GM21825 (cell line): Measurements from ENCODE around the gene NME5.

Experiments used
- ATAC-seq: cut with Tn5 transposase; IDR thresholded peaks from one replicate; pipeline ENCODE4 v1.9.1; 2021; ENCODE audit warnings: mild to moderate bottlenecking, moderate library complexity; ENCODE audit not compliant: unreplicated experiment

NME5 gene

DNA sequence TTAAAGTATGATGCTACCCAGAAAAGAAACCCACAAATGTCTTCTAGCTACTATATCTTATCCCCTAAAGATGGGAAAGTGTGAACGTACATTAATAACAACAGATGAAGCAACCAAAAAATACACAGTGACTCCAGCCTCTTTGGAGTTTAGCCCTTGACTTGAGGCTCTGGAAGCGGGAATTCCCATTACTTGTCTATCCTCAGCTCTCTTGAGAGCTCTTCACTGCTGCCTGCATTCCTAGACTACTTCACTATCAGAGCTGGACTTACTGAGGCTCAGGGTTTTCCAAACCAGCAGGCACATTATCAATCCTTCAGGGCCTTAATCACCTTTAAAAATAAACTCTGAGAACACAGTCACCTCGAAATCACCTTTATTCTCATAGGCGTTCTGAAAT, 1.0 kb upstream of the NME5 start:
- ATAC-seq = no peak

GRCh38 chr5:138139781-138140090, 508 bp upstream of the NME5 start:
- no peak for ATAC-seq

- ATAC-seq = no peak
These were observed 6.7 kb downstream of the NME5 start for GRCh38 chr5:138132543-138132942.

DNA sequence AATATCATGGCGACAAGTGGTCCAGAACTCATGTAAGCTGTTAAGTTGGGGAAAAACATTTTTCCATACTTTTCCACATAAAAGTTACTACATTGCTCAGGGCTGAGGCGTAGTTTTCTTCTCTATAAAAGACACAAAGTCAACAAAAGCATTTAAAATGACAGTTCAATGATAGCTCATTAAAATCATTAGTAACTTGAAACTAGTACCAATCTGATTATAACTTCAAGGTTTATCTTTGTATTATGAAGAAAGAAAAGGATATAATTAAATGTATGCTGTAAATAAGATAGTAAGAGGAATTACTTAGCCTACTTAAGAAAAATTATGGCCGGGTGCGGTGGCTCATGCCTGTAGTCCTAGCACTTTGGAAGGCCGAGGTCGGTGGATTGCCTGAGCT, 9.9 kb downstream of the NME5 start:
- no peak for ATAC-seq

DNA sequence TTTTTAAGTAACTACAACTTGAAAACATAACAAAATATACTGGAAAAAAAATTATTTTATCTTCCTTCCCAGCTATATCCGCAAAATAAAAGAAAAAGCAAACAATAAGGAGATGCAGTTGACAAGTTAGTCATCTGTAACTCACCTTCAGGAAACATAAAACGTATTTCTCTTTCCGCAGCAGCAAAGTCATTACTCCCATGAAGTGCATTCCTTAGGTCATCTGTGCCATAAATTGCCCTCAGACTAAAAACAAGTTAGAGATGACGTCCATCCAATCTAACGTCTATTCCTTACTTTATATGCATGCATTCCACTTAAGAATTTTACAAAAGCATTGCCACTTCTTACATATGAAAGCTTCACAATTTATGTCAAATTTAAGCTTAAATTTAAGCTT, 10.9 kb downstream of the NME5 start:
- no peak for ATAC-seq

GRCh38 chr5:138115254-138115653, 24.0 kb downstream of the NME5 start:
- no peak for ATAC-seq

DNA sequence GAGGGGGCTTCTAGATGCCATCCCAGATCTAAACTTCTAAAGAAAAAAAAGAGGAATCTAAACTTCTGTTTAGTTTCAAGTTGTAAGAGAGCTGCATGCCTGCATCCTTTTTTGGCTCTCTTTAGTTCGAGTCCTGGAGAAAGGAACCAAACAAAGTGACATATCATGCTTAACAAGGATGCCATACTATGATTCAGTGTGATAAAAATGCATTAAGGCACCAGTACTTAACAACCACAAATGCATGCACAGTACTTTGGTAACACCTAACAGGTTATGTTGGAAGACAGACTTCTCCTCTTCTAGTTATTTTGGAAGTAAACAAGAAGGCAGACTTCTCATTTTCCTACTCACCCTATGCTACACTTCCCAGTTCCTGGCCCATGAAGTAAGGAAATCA, 27.3 kb downstream of the NME5 start:
- no peak for ATAC-seq

DNA sequence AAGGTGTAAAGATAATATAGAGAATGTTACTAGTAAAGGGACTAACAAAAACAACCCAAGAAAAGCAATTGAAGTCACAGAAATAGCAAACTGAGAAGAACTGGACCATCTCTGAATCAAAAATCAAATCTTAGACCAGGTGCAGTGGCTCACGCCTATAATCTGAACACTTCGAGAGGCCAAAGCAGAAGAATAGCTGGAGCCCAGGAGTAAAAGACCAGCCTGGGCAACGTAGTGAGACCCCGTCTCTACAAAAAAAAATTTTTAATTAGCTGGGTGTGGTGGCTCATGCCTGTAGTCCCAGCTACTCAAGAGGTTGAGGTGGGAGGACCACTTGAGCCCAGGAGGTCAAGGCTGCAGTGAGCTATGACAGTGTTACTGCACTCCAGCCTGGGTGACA, 28.0 kb downstream of the NME5 start:
- ATAC-seq = no peak

GRCh38 chr5:138110266-138110963, 28.8 kb downstream of the NME5 start:
- ATAC-seq = no peak

- no peak for ATAC-seq
These were observed 29.6 kb downstream of the NME5 start for GRCh38 chr5:138109463-138110265.

- ATAC-seq = no peak
These were observed 32.0 kb downstream of the NME5 start for GRCh38 chr5:138107213-138107612.

DNA sequence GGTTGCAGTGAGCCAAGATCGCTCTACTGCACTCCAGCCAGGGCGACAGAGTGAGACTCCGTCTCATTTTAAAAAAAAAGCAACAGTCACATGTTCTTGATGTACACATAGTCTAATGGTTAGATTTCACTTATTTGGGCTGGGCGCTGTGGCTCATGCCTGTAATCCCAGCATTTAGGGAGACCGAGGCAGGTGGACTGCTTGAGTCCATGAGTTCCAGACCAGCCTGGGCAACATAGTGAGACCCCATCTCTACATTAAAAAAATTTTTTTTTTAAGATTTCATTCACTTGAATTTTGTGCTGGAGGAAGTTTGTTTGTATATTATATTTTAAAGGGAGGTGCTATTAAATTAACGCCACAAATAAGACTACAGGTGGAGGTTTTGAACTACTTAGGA, 33.5 kb downstream of the NME5 start:
- ATAC-seq = no peak

GRCh38 chr5:138103319-138103637, 36.0 kb downstream of the NME5 start:
- no peak for ATAC-seq

DNA sequence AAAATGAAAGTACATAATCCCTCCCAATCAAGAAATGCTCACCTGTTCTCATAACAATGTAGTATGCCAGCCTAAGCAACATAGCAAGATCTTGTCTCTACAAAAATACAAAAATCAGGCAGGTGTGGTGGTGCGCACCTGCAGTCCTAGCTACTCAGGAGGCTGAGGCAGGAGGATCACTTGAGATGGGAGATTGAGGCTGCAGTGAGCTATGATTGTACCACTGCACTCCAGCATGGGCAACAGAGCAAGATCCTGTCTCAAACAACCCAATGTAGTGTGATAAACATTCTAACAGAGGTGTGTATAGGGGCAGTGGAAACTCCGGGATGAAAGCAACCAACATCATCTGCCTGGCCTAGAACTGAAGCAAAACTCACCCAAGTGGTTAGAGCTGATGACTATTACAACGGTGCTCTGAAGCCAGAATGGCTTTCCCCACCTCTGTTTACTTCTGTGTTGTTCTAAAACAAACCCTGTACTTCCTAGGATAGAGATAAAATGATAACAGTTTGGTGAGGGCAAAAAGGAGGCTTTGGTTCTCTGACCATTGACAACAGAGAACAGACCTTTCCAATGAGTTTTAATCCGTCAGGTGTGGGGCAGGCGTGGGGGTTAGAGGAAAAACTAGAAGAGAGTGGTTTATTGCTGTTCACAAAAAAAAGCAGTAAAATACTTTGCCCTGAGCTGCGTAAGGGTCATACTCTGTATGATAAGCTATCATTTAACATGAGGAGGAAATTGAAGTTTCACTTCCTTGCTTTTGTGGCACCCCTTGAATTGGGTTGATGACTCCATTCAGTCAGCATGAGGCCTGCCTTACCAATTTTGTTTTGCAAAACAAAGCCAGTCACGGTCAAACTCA, 36.5 kb downstream of the NME5 start:
- ATAC-seq = no peak

DNA sequence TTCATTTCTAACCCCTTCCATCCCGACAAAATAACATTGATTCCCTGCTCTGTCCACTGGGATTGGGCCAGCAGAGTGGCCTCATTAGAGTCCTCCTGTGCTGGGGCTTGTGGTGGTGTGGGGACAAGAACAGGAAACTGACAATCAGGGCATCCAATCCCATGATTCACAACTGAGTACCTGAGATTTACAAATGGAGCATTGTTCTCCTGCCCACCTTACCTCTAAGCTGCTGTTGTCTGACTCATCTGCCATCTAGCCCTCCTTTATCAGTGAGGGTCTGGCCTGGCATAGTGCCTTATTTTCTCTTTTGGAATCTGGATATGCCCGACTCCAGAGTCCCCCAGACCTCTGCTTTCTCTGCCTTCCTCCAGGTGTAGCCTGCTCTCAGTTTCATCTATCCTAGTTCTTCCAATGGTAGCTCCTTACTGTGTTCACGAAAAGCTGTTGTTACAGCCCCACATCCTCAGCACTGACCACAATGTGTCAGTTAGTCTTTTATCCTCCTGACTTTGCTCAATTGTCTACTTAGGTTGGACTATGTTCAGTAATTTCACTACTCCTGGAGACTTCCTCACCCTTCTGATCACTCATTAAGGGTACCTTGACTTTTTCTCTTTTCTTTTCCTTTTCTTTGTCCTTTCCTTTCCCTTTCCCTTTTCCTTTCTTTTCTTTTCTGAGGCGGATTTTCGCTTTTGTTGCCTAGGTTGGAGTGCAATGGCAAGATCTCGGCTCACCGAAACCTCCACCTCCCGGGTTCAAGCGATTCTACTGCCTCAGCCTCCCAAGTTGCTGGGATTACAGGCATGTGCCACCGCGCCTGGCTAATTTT, 42.0 kb downstream of the NME5 start:
- ATAC-seq = no peak

- ATAC-seq = no peak
These were observed 42.9 kb downstream of the NME5 start for GRCh38 chr5:138096363-138096762.

DNA sequence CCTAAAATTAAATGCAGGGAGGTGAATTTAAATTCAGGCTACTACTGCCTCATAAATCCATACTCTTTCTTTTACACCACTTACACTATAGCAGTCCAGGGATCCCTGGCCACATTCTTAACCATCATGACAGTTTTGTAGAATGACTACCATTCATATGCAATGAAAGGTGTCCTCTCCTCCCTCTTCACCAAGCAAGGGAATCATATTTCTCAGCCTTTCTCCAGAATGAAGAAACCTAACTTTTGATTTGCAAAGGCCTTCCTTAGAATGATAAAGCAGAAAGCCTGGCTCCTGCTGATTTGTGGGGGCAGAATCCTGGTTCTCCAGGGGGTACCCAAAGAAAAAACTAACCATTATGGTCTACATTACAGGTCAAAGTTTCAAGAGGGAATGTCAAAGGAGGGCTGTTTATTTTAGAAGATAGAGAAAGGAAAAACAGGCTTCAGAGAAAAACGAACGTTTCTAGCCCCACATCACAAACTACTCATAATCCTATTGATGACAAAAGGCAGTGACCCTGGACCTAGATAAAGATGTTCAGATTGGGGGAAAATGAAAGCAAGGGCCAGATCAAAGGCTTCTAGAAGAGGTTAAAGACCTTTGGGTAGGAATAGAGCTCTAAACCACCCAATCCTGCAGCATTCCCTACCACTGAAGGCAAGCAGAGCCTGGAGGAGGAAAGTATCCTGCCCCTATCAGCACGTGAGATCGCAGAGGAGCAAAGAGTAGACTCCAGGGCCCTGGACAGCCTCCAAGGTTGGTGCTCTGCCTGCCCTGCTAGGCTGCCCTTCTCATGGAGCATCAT, 43.9 kb downstream of the NME5 start:
- ATAC-seq = no peak

DNA sequence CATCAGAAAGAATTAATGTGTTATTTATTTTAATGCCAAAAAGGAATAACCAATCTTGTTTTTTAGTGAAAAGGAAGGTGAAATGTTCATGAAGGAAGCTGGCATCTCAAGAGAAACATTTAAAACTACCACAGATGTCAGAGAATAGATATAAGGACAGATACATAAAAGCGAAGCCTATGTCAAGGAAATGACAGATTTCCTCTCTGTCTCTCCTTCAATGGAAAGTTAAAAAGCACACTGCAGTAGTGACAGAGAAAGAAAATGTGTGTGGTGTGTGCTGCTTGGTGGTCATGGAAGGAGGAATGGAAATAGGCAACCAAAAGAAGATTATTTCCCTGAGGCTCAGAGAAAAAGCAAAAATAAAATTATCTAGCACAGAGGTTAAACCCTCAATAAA, 46.2 kb downstream of the NME5 start:
- ATAC-seq = no peak

DNA sequence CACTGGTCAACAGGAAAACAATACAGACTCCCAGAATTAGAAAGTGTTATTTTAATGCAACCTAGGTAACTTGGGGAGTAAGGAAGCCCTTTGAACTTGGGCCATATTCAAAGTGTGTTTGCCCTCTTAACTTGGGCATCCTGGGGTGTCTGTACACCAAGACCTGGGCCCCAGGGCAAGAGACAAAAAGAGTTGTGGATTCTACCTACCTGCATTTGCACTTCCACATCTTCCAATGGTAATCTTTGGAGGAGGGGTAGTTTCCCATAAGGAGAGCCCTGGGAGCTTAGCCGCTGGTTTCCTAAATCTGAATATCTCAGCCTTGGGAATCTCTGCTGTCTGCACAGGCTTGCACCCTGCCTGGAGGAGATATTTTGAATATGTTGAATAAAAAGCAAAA, 46.9 kb downstream of the NME5 start:
- no peak for ATAC-seq

DNA sequence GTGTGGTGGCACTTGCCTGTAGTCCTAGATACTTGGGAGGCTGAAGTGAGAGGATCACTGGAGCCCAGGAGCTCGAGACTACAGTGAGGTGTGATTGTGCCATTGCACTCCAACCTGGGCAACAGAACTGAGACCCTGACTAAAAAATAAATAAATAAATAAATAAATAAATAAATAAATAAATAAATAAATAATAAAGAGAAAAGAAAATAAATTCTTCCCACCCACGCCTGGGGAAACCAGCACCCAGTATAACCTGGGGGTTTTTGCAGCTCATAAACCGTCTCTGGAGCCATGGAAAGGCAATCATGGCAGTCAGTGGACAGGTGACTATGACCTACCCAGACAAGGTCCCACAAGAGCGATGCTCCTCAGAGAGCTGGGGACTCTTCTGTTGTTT, 47.5 kb downstream of the NME5 start:
- no peak for ATAC-seq
